DOHH2 (cell line): Measurements from ENCODE around the gene CPM.
A peak's percentile ranks its signal among the peaks of the same experiment; 100 is the strongest.

Experiments
- H3F3A ChIP-seq: fragments of 200-600 bp; sonication (generic), shearing (Covaris generic); 2 replicates; pipeline ENCODE4 v1.6.0; 2016; ENCODE audit warnings: antibody characterized with exemption, mild to moderate bottlenecking; ENCODE audit not compliant: control insufficient read depth, insufficient read depth
- H3K27ac ChIP-seq: fragments of 200-600 bp; sonication (generic); 2 replicates; pipeline ENCODE4 v1.5.1; 2014; ENCODE audit warnings: low read depth, mild to moderate bottlenecking, low read length, moderate library complexity
- H3K27me3 ChIP-seq: fragments of 200-600 bp; sonication (generic); 2 replicates; pipeline ENCODE4 v1.6.1; 2014; ENCODE audit warnings: mild to moderate bottlenecking, low read length, mixed read lengths; ENCODE audit not compliant: control insufficient read depth
- H3K36me3 ChIP-seq: fragments of 200-600 bp; sonication (generic); 2 replicates; pipeline ENCODE4 v1.6.1; 2014; ENCODE audit warnings: mild to moderate bottlenecking, low read length, moderate library complexity, mixed read lengths; ENCODE audit not compliant: control insufficient read depth
- H3K4me1 ChIP-seq: fragments of 200-600 bp; sonication (generic); 2 replicates; pipeline ENCODE4 v1.6.1; 2014; ENCODE audit warnings: mild to moderate bottlenecking, low read length, mixed read lengths; ENCODE audit not compliant: control insufficient read depth
- H3K4me2 ChIP-seq: fragments of 200-600 bp; sonication (generic); 2 replicates; pipeline ENCODE4 v1.6.0; 2014; ENCODE audit warnings: mild to moderate bottlenecking, low read length, moderate library complexity
- H3K4me3 ChIP-seq: fragments of 200-600 bp; sonication (generic); 2 replicates; pipeline ENCODE4 v1.5.1; 2014; ENCODE audit warnings: mild to moderate bottlenecking, low read length, mixed read lengths
- H3K79me2 ChIP-seq: fragments of 200-600 bp; sonication (generic); 2 replicates; pipeline ENCODE4 v1.6.1; 2014; ENCODE audit warnings: mild to moderate bottlenecking, low read length, mixed read lengths; ENCODE audit not compliant: control insufficient read depth
- H3K9me2 ChIP-seq: fragments of 200-600 bp; sonication (generic); replicated peaks from 2 replicates; pipeline ENCODE4 v1.6.1; 2014; ENCODE audit warnings: mild to moderate bottlenecking, low read length, mixed read lengths; ENCODE audit not compliant: control insufficient read depth
- H3K9me3 ChIP-seq: fragments of 200-600 bp; sonication (generic); 2 replicates; pipeline ENCODE4 v1.6.1; 2014; ENCODE audit warnings: antibody characterized with exemption, low read length, mixed read lengths; ENCODE audit not compliant: control insufficient read depth, insufficient read depth
- H4K20me1 ChIP-seq: fragments of 200-600 bp; sonication (generic); 2 replicates; pipeline ENCODE4 v1.6.0; 2014; ENCODE audit warnings: low read depth, mild to moderate bottlenecking, antibody characterized with exemption, low read length, moderate library complexity; ENCODE audit not compliant: control insufficient read depth, insufficient read depth
- EZH2phosphoT487 ChIP-seq: fragments of 200-600 bp; sonication (generic); IDR thresholded peaks from 2 replicates; pipeline ENCODE4 v1.6.1; 2017; ENCODE audit warnings: borderline replicate concordance, mild to moderate bottlenecking, antibody characterized with exemption, low read length, moderate library complexity, mixed read lengths
- TF ChIP-seq, protein P1 (sequence below): fragments of 200-600 bp; sonication (generic); IDR thresholded peaks from one replicate; pipeline ENCODE4 v1.5.1; 2014; ENCODE audit warnings: antibody characterized with exemption, mild to moderate bottlenecking, low read depth, low read length; ENCODE audit not compliant: poor library complexity, severe bottlenecking

CPM gene

DNA sequence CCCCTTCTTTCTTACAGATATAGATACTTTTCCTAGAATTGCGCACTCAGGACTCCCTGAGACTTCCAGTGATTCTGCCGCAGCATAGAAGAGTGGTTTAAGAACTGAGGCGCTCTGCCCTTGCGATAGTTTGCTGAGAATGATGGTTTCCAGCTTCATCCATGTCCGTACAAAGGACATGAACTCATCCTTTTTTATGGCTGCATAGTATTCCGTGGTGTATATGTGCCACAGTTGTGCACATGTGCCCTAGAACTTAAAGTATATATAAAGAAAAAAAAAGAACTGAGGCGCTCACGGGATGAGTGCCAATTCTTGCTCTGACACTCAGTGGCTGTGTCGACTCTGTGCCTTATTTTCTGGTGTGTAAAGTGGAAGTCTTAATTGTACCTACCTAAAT is 1.4 kb upstream of the CPM start:
- Histone ChIP-seq H3K27me3 (no peaks in the 10 kb centered on the region), H3K9me2 (no peaks in the 10 kb centered on the region), H3F3A (peaks cover 22% of the 10 kb centered on the region), H4K20me1 (no peaks in the 10 kb centered on the region), H3K36me3 (peaks cover 15% of the 10 kb centered on the region), H3K79me2 (peaks cover 24% of the 10 kb centered on the region), H3K9me3 (peaks cover 4% of the 10 kb centered on the region), H3K4me1 (peaks cover 49% of the 10 kb centered on the region), H3K4me2 (no peak overlapping the region), H3K27ac (no peak overlapping the region), H3K4me3 (no peak overlapping the region)
- TF ChIP-seq, protein P1, sequence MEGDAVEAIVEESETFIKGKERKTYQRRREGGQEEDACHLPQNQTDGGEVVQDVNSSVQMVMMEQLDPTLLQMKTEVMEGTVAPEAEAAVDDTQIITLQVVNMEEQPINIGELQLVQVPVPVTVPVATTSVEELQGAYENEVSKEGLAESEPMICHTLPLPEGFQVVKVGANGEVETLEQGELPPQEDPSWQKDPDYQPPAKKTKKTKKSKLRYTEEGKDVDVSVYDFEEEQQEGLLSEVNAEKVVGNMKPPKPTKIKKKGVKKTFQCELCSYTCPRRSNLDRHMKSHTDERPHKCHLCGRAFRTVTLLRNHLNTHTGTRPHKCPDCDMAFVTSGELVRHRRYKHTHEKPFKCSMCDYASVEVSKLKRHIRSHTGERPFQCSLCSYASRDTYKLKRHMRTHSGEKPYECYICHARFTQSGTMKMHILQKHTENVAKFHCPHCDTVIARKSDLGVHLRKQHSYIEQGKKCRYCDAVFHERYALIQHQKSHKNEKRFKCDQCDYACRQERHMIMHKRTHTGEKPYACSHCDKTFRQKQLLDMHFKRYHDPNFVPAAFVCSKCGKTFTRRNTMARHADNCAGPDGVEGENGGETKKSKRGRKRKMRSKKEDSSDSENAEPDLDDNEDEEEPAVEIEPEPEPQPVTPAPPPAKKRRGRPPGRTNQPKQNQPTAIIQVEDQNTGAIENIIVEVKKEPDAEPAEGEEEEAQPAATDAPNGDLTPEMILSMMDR = no peak
- no peak for TF ChIP-seq EZH2phosphoT487

DNA sequence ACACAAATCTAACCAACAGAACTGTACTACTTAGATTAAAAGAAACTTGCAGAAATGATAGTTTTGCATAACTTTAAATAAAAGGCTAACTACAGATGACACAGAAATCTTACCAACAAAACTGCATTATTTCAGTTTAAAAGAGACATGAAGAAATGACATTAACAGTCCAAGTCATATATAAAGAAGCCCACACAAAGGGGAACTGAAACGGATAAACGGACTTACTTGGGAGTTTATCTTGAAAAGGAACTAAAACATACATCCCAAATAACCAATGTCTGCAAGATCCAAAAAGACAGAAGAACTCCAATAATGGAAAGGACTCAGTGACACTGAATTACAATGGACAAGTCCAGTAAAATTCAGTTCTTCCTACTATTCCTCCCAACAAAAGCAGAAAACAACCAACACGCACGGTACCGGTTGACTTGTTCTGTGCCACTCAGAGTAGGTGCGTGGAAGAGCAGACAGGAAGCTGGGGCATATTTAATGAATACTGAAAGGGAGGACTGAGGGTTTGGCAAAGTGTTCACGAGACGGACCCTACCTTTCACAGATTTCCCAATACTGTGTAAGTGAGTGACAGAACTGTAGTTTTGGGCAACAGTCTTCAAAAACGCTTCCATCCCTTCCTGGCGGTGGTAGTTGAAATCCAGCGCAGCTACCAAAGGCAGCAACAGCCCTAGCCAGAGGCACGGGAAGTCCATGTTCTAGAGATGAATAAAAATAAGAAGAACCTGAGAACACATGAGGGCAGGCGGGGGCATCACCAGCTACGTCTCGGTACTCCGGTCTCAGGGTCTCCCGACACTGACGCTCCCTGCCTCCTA is 627 bp downstream of the CPM start:
- Histone ChIP-seq H3K79me2 (peaks cover 37% of the 10 kb centered on the region), H3K4me3 (peak overlapping the region; percentile 78), H3K9me2 (no peaks in the 10 kb centered on the region), H3F3A (peaks cover 20% of the 10 kb centered on the region), H3K27ac (peak overlapping the region; percentile 91), H3K36me3 (peaks cover 29% of the 10 kb centered on the region), H4K20me1 (no peaks in the 10 kb centered on the region), H3K9me3 (peaks cover 11% of the 10 kb centered on the region), H3K27me3 (no peaks in the 10 kb centered on the region), H3K4me1 (peaks cover 45% of the 10 kb centered on the region), H3K4me2 (peak overlapping the region; percentile 67)
- TF ChIP-seq EZH2phosphoT487 = no peak
- TF ChIP-seq, protein P1 = no peak

DNA sequence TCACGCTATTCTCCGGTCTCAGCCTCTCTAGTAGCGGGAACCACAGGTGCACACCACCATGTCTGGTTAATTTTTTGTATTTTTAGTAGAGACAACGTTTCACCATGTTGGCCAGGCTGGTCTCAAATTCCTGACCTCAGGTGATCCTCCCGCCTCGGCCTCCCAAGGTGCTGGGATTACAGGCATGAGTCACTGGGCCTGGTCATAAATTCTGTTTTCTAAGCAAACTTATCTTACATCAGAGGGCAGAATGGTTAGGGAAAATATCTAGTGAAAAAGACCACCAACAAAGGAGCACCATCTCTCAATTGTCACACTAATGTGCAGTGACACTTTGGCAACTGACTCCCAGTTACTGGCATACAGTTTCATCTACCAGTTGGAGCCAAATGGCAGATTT is 2.8 kb downstream of the CPM start:
- peaks cover 22% of the 10 kb centered on the region for H3F3A ChIP-seq
- peak overlapping the region; percentile 78 for H3K4me3 ChIP-seq
- no peaks in the 10 kb centered on the region for H3K9me2 ChIP-seq
- no peaks in the 10 kb centered on the region for H3K27me3 ChIP-seq
- H3K4me1 ChIP-seq = peaks cover 37% of the 10 kb centered on the region
- no peak for TF ChIP-seq EZH2phosphoT487
- TF ChIP-seq, protein P1 = no peak
- H4K20me1 ChIP-seq = no peaks in the 10 kb centered on the region
- H3K27ac ChIP-seq = peak overlapping the region; percentile 91
- H3K4me2 ChIP-seq = peak overlapping the region; percentile 67
- peaks cover 11% of the 10 kb centered on the region for H3K9me3 ChIP-seq
- H3K36me3 ChIP-seq = peaks cover 32% of the 10 kb centered on the region
- peaks cover 44% of the 10 kb centered on the region for H3K79me2 ChIP-seq
